Endothelial cell of umbilical vein (primary cell): ENCODE data around the gene SEPTIN11. TPM values are rescaled to one million over a fixed set of nuclear protein-coding genes. Genes with fewer than 3 reads are reported as not detected.

Experiments used
- BruUV-seq: library from RNA; stranded (reverse); fragments of 400-500 nt; replicated peaks from 2 replicates; lab custom pipeline; 2021; lab: Mats Ljungman, UMichigan
- CTCF ChIA-PET: fragments of 300-600, 350-600 bp; sonication (Branson Sonifier 250); formaldehyde crosslinking; loops from one replicate; lab custom pipeline; 2021; ENCODE audit warnings: antibody characterized with exemption, inconsistent platforms; lab: Charles Lee
- POLR2A ChIA-PET: fragments of 300-600, 350-600 bp; sonication (Branson Sonifier 250); formaldehyde crosslinking; loops from one replicate; lab custom pipeline; 2021; ENCODE audit warnings: antibody characterized with exemption, inconsistent platforms; lab: Charles Lee
- DNase-seq: peaks from one replicate; pipeline ENCODE4 v3.0.0-alpha.2; 2011; ENCODE audit warnings: low read depth, low spot score
- FAIRE-seq: peaks from 2 replicates; lab custom pipeline; 2011; peaks lifted over from hg19 to GRCh38; lab: Jason Lieb, UNC
- H2AFZ ChIP-seq: 2 replicates; pipeline ENCODE4 v1.6.0; 2012; ENCODE audit warnings: low read depth, low read length, control low read depth, inconsistent platforms
- H3K27ac ChIP-seq: 2 replicates; pipeline ENCODE4 v1.5.1; 2011; ENCODE audit warnings: low read depth, mild to moderate bottlenecking, control low read depth, low read length, moderate library complexity; ENCODE audit not compliant: insufficient read depth
- H3K27me3 ChIP-seq, 2 experiments: 2 replicates each; pipeline versions ENCODE4 v1.6.0 to v1.6.1; 2011; ENCODE audit warnings: low read length in 2 of 2, mixed read lengths in 1 of 2; ENCODE audit not compliant: control insufficient read depth in 2 of 2, insufficient read depth in 2 of 2
- H3K36me3 ChIP-seq, 2 experiments: 2 replicates in 1 of 2; 3 replicates in 1 of 2; pipeline ENCODE4 v1.5.1; 2011; ENCODE audit warnings: low read length in 2 of 2, mild to moderate bottlenecking in 1 of 2, moderate library complexity in 1 of 2; ENCODE audit not compliant: control insufficient read depth in 2 of 2, insufficient read depth in 2 of 2; ENCODE audit errors: extremely low read depth in 1 of 2
- H3K4me1 ChIP-seq: 3 replicates; pipeline ENCODE4 v1.5.1; 2011; ENCODE audit warnings: mild to moderate bottlenecking, low read length; ENCODE audit not compliant: control insufficient read depth, insufficient read depth; ENCODE audit errors: extremely low read depth
- H3K4me2 ChIP-seq: 2 replicates; pipeline ENCODE4 v1.6.1; 2011; ENCODE audit warnings: low read length, control low read depth, mixed read lengths; ENCODE audit not compliant: insufficient read depth
- H3K4me3 ChIP-seq, 3 experiments: fragments of 200-600 bp in 1 of 3; sonication (generic), shearing (Covaris generic) in 1 of 3; replicated peaks in 1 of 3; 2 replicates each; pipeline ENCODE4 v1.5.1; 2011 to 2016; ENCODE audit warnings: control low read depth in 3 of 3, low read length in 3 of 3, mild to moderate bottlenecking in 2 of 3, inconsistent platforms in 1 of 3, low read depth in 1 of 3, moderate library complexity in 1 of 3; ENCODE audit not compliant: insufficient read depth in 1 of 3
- H3K79me2 ChIP-seq: 2 replicates; pipeline ENCODE4 v1.6.0; 2012; ENCODE audit warnings: low read length, inconsistent platforms; ENCODE audit not compliant: control insufficient read depth, insufficient read depth
- H3K9ac ChIP-seq: replicated peaks from 2 replicates; pipeline ENCODE3; 2011; ENCODE audit warnings: low read length, control low read depth; ENCODE audit not compliant: insufficient read depth; ENCODE audit errors: extremely low read depth
- H3K9me1 ChIP-seq: replicated peaks from 3 replicates; pipeline ENCODE4 v1.6.0; 2011; ENCODE audit warnings: mild to moderate bottlenecking, low read length; ENCODE audit not compliant: control insufficient read depth, insufficient read depth; ENCODE audit errors: extremely low read depth
- H3K9me3 ChIP-seq: replicated peaks from 2 replicates; pipeline ENCODE4 v1.5.1; 2012; ENCODE audit warnings: low read length, inconsistent platforms; ENCODE audit not compliant: control insufficient read depth, insufficient read depth
- H4K20me1 ChIP-seq: replicated peaks from 2 replicates; pipeline ENCODE3; 2011; ENCODE audit warnings: mild to moderate bottlenecking, low read length; ENCODE audit not compliant: control insufficient read depth, insufficient read depth; ENCODE audit errors: extremely low read depth
- CTCF ChIP-seq, 2 donors: IDR thresholded peaks; 1 replicate in 1 of 2; 2 replicates in 1 of 2; pipeline ENCODE4 v1.5.1; 2011; ENCODE audit warnings: low read length in 2 of 2, mild to moderate bottlenecking in 2 of 2, moderate library complexity in 2 of 2, control low read depth in 1 of 2, inconsistent platforms in 1 of 2, low read depth in 1 of 2; ENCODE audit not compliant: insufficient read depth in 1 of 2; ENCODE audit errors: extremely low read depth in 1 of 2
- FOS ChIP-seq: IDR thresholded peaks from 2 replicates; pipeline ENCODE4 v1.6.1; 2011; ENCODE audit warnings: mild to moderate bottlenecking, low read length, moderate library complexity, borderline replicate concordance; ENCODE audit not compliant: insufficient read depth
- GATA2 ChIP-seq: IDR thresholded peaks from 2 replicates; pipeline ENCODE4 v1.7.0; 2011; ENCODE audit warnings: low read depth, mild to moderate bottlenecking, moderate library complexity, mixed read lengths, low read length; ENCODE audit not compliant: insufficient read length, insufficient read depth
- MAX ChIP-seq: IDR thresholded peaks from 2 replicates; pipeline ENCODE4 v1.6.1; 2011; ENCODE audit not compliant: insufficient read depth, insufficient read length
- POLR2A ChIP-seq: IDR thresholded peaks from 2 replicates; pipeline ENCODE4 v1.6.1; 2012; ENCODE audit warnings: low read depth, mild to moderate bottlenecking, control low read depth, low read length
- POLR2AphosphoS5 ChIP-seq: IDR thresholded peaks from 2 replicates; pipeline ENCODE4 v1.6.1; 2012; ENCODE audit warnings: low read depth, mild to moderate bottlenecking, control low read depth, low read length, moderate library complexity; ENCODE audit not compliant: insufficient read depth
- dilution Hi-C: fragments of 300-500 bp; cut with MboI; formaldehyde crosslinking; loops from one replicate; pipeline ENCODE4 v1.15.0; 2019; ENCODE audit warnings: low sequenced_read_pairs; ENCODE audit not compliant: extremely low pct_ligation_motif_present
- intact Hi-C: fragments of 100-400 bp; cut with micrococcal nuclease; formaldehyde crosslinking; loops from one replicate; pipeline ENCODE4 v1.10.0; 2022
- polyA plus RNA-seq, 4 experiments: library from polyadenylated mRNA; depleted of rRNA in 3 of 4; stranded (reverse) in 3 of 4; unstranded in 1 of 4; fragments of >200 nt; gene quantifications; 2 replicates each; pipeline versions ENCODE4 v1.2.1 to v1.2.3, GENCODE V29; 2011 to 2012; ENCODE audit warnings: missing spikeins in 1 of 4
- total RNA-seq: library from RNA; stranded (reverse); gene quantifications from 2 replicates; pipeline ENCODE4 v1.2.3, GENCODE V29; 2021

The SEPTIN11 gene
- total and polyA plus RNA-seq, 2 donors (not counting 3 experiments of a cell fraction or from before 2014, with no cell fraction given), result 69.4 to 202 TPM

- POLR2A ChIA-PET, result no interaction called here
- DNase-seq (no peak), FAIRE-seq (no peak)
- H3K9me3 ChIP-seq, result no peaks in the 10 kb centered on the region
- H3K9ac ChIP-seq, result no peak overlapping the region
- H3K27ac ChIP-seq, result no peak overlapping the region
- H3K4me2 ChIP-seq, result no peak overlapping the region
- H4K20me1 ChIP-seq, result peaks cover 3% of the 10 kb centered on the region
- H3K9me1 ChIP-seq, result no peaks in the 10 kb centered on the region
- TF ChIP-seq FOS, result no peak
- no peak for TF ChIP-seq POLR2A
- no peak for TF ChIP-seq GATA2
- no peak for TF ChIP-seq CTCF (IDR thresholded peaks at IDR 0.05; ENCODE audit: extremely low read depth in 1 of 2, insufficient read depth in 1 of 2, low read depth in 1 of 2, low read length in 2 of 2)
- no peak for TF ChIP-seq MAX
- no peak for TF ChIP-seq POLR2AphosphoS5
- CTCF ChIA-PET, result interaction anchor here (1.0 kb wide), 1 partner anchor 75 kb away, joined by 3 read pairs; no protein-coding TSS in a partner anchor
- no peak overlapping the region for H2AFZ ChIP-seq
- intact Hi-C loops, result no loop called here
- no peak overlapping the region for H3K4me3 ChIP-seq
- no peaks in the 10 kb centered on the region for H3K27me3 ChIP-seq
- H3K36me3 ChIP-seq, result peaks cover 0 to 5% of the 10 kb centered on the region in 2 experiments
- peaks cover 5% of the 10 kb centered on the region for H3K4me1 ChIP-seq
- dilution Hi-C loops, result no loop called here
- BruUV-seq, result no TSS peak
- peaks cover 75% of the 10 kb centered on the region for H3K79me2 ChIP-seq
Observed at GRCh38 chr4:76969941-76970529, 20.5 kb downstream of the SEPTIN11 start.
